Panc1 (cell line): ENCODE measurements around the gene CCDC8. TPM values are rescaled to one million over a fixed set of nuclear protein-coding genes. Genes with fewer than 3 reads are reported as not detected.

Experiments
- ATAC-seq: fragments of 200-7000 bp; cut with Tn5 transposase; 2 replicates; pipeline ENCODE4 v1.9.1; 2020; ENCODE audit warnings: mild to moderate bottlenecking, moderate library complexity
- BruUV-seq: library from RNA; stranded (reverse); fragments of 400-500 nt; replicated peaks from 2 replicates; lab custom pipeline; 2021; lab: Mats Ljungman, UMichigan
- CTCF ChIA-PET: fragments of 300-600 bp; sonication (Branson Sonifier 250); formaldehyde crosslinking; loops from one replicate; lab custom pipeline; 2022; ENCODE audit warnings: antibody characterized with exemption; lab: Charles Lee
- POLR2A ChIA-PET: fragments of 300-600 bp; sonication (Branson Sonifier 250); formaldehyde crosslinking; loops from one replicate; lab custom pipeline; 2022; ENCODE audit warnings: antibody characterized with exemption; lab: Charles Lee
- DNase-seq: peaks from one replicate; pipeline ENCODE4 v3.0.0-alpha.2; 2010; ENCODE audit warnings: low read depth, low spot score
- H3K27ac ChIP-seq: 2 replicates; pipeline ENCODE4 v1.5.1; 2011; ENCODE audit warnings: mild to moderate bottlenecking, low read length, inconsistent platforms
- H3K27me3 ChIP-seq: fragments of 200-500 bp; sonication (Bioruptor generic); 2 replicates; pipeline ENCODE4 v1.6.0; 2014; ENCODE audit warnings: low read length, inconsistent platforms; ENCODE audit not compliant: control insufficient read depth, insufficient read depth
- H3K36me3 ChIP-seq: fragments of 200-500 bp; sonication (Bioruptor generic); 2 replicates; pipeline ENCODE4 v1.5.1; 2014; ENCODE audit warnings: inconsistent platforms, mild to moderate bottlenecking, low read length, moderate library complexity; ENCODE audit not compliant: control insufficient read depth, insufficient read depth
- H3K4me1 ChIP-seq: 2 replicates; pipeline ENCODE4 v1.5.1; 2011; ENCODE audit warnings: inconsistent platforms, mild to moderate bottlenecking, low read length, moderate library complexity; ENCODE audit not compliant: control insufficient read depth, insufficient read depth
- H3K4me3 ChIP-seq, 2 experiments: 2 replicates each; pipeline ENCODE4 v1.5.1; 2011 to 2012; ENCODE audit warnings: low read depth in 2 of 2, low read length in 2 of 2, mild to moderate bottlenecking in 2 of 2, inconsistent platforms in 1 of 2, moderate library complexity in 1 of 2
- H3K9me3 ChIP-seq: fragments of 200-500 bp; sonication (Bioruptor generic); 2 replicates; pipeline ENCODE4 v1.5.1; 2014; ENCODE audit warnings: low read depth, mild to moderate bottlenecking, inconsistent platforms, low read length, moderate library complexity; ENCODE audit not compliant: control insufficient read depth, insufficient read depth
- CTCF ChIP-seq: fragments of 450-650 bp; IDR thresholded peaks from 2 replicates; pipeline ENCODE4 v1.5.1; 2017; ENCODE audit warnings: mild to moderate bottlenecking
- POLR2AphosphoS5 ChIP-seq: IDR thresholded peaks from 2 replicates; pipeline ENCODE4 v1.6.1; 2012; ENCODE audit warnings: mild to moderate bottlenecking, low read depth, low read length, moderate library complexity
- REST ChIP-seq, 2 experiments: IDR thresholded peaks; 2 replicates each; pipeline ENCODE4 v1.6.1; 2011 to 2012; ENCODE audit warnings: low read depth in 2 of 2, control low read depth in 1 of 2, low read length in 1 of 2, mild to moderate bottlenecking in 1 of 2, moderate library complexity in 1 of 2; ENCODE audit not compliant: insufficient read depth in 1 of 2
- SIN3A ChIP-seq: IDR thresholded peaks from 2 replicates; pipeline ENCODE4 v1.6.1; 2012; ENCODE audit warnings: low read depth, mild to moderate bottlenecking, low read length, moderate library complexity, borderline replicate concordance; ENCODE audit not compliant: insufficient read depth
- TCF7L2 ChIP-seq: IDR thresholded peaks from 2 replicates; pipeline ENCODE4 v1.6.1; 2011; ENCODE audit warnings: mild to moderate bottlenecking, low read depth, low read length, inconsistent platforms
- in situ Hi-C: cut with HindIII; loops from 2 replicates; pipeline ENCODE4 v1.10.0; 2016; ENCODE audit warnings: low sequenced_read_pairs, low pct_unique_long_range_greater_than_20kb
- intact Hi-C: fragments of 100-400 bp; cut with micrococcal nuclease; formaldehyde crosslinking; loops from one replicate; pipeline ENCODE4 v1.10.0; 2022; ENCODE audit not compliant: unreplicated experiment
- total RNA-seq: library from RNA; stranded (reverse); gene quantifications from one replicate; pipeline ENCODE4 v1.2.1, GENCODE V29; 2021; ENCODE audit not compliant: unreplicated experiment

The CCDC8 gene
- total RNA-seq, 1 experiment from 2014 or later = 5.4 TPM

GRCh38 chr19:46456930-46457329, 43.6 kb upstream of the CCDC8 start:
- BruUV-seq = no TSS peak
- intact Hi-C loops (no loop called here), in situ Hi-C loops (no loop called here)
- ChIA-PET POLR2A (no interaction called here), CTCF (no interaction called here)
- Histone ChIP-seq H3K4me1 (no peaks in the 10 kb centered on the region), H3K27me3 (no peaks in the 10 kb centered on the region), H3K4me3 (no peak overlapping the region), H3K27ac (no peak overlapping the region), H3K9me3 (no peaks in the 10 kb centered on the region), H3K36me3 (no peaks in the 10 kb centered on the region)
- TF ChIP-seq TCF7L2 (no peak), SIN3A (no peak), POLR2AphosphoS5 (no peak), CTCF (no peak), REST (IDR thresholded peaks at IDR 0.05; ENCODE audit: insufficient read depth in 1 of 2, low read depth in 2 of 2, low read length in 1 of 2) (no peak)
- no peak for DNase-seq
- ATAC-seq = no peak

- intact Hi-C loops (no loop called here), in situ Hi-C loops (no loop called here)
- DNase-seq (no peak), ATAC-seq (no peak)
- POLR2A ChIA-PET = no interaction called here
- Histone ChIP-seq H3K36me3 (no peaks in the 10 kb centered on the region), H3K4me1 (no peaks in the 10 kb centered on the region), H3K9me3 (no peaks in the 10 kb centered on the region), H3K27ac (no peak overlapping the region), H3K4me3 (no peak overlapping the region), H3K27me3 (no peaks in the 10 kb centered on the region)
- BruUV-seq = no TSS peak
- CTCF ChIA-PET = no interaction called here
- TF ChIP-seq CTCF (no peak), POLR2AphosphoS5 (no peak), TCF7L2 (no peak), SIN3A (no peak), REST (IDR thresholded peaks at IDR 0.05; ENCODE audit: insufficient read depth in 1 of 2, low read depth in 2 of 2, low read length in 1 of 2) (no peak)
Observed at GRCh38 chr19:46454244-46454643, 40.9 kb upstream of the CCDC8 start.
